Measurements from ENCODE around the gene SLC25A30.
"Not testable (repeated sequence)": the region's sequence is repeated elsewhere in the genome, so short reads cannot be mapped to it uniquely, and the experiment has no call there.

Gene SLC25A30

GRCh38 chr13:45356966-45357672 is 61.1 kb downstream of the SLC25A30 start:
- H3K4me3 ChIP-seq (ENCODE audit: low read depth, low read length): no peak overlapping the region
- in situ Hi-C loops (cut with HindIII; ENCODE audit: low sequenced_read_pairs): no loop called here
- TF ChIP-seq CTCF (IDR thresholded peaks at IDR 0.05; ENCODE audit: low read depth, low read length, missing control alignments): no peak
- DNase-seq (ENCODE audit: low read depth): no peak

DNA sequence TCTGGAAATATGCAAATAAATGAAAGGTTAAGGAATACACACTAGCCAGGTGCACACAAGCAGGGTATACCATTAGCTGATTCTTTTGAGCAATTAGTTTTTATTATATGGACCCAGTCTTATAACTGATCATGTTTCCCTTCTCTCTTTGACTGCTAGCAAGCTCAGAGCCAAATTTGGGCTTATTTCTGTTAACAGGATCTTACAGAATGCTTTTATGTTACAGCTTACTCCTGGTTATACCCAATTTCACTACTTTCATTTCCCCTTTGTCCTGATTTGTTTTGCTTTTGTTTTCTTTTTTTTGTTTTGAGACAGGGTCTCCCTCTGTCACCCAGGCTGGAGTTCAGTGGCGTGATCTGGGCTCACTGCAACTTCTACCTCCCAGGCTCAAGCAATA is 64.3 kb downstream of the SLC25A30 start:
- in situ Hi-C loops (cut with HindIII; ENCODE audit: low sequenced_read_pairs): no loop called here
- TF ChIP-seq CTCF (IDR thresholded peaks at IDR 0.05; ENCODE audit: low read depth, low read length, missing control alignments): no peak
- DNase-seq (ENCODE audit: low read depth): no peak
- no peak overlapping the region for H3K4me3 ChIP-seq (ENCODE audit: low read depth, low read length)

- in situ Hi-C loops (cut with HindIII; ENCODE audit: low sequenced_read_pairs): no loop called here
- H3K4me3 ChIP-seq (ENCODE audit: low read depth, low read length): no peak overlapping the region
- no peak for TF ChIP-seq CTCF (IDR thresholded peaks at IDR 0.05; ENCODE audit: low read depth, low read length, missing control alignments)
- DNase-seq (ENCODE audit: low read depth): no peak
These were observed 66.1 kb downstream of the SLC25A30 start for GRCh38 chr13:45352031-45352430.

GRCh38 chr13:45350152-45350551 is 68.0 kb downstream of the SLC25A30 start:
- no peak for TF ChIP-seq CTCF (IDR thresholded peaks at IDR 0.05; ENCODE audit: low read depth, low read length, missing control alignments)
- in situ Hi-C loops (cut with HindIII; ENCODE audit: low sequenced_read_pairs): no loop called here
- no peak overlapping the region for H3K4me3 ChIP-seq (ENCODE audit: low read depth, low read length)
- no peak for DNase-seq (ENCODE audit: low read depth)

DNA sequence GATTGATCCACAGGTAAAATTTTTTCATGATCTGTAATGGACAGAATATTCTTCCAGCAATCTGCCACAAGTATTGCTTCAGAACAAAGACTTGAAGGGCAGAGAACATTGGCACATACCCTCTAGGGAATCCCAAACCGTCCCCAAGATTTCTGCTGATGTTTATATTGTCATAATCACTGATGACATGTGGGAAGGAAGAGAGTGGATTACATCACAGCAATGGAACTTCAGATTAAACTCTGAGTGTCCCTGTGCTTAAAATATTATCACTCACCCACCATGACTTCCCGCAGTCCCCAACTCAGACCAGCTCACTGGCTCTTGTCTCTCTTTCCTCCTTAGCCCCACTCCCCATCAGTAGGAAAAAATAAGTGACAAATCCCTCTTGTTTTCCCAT is 68.7 kb downstream of the SLC25A30 start:
- no peak for DNase-seq (ENCODE audit: low read depth)
- H3K4me3 ChIP-seq (ENCODE audit: low read depth, low read length): no peak overlapping the region
- in situ Hi-C loops (cut with HindIII; ENCODE audit: low sequenced_read_pairs): no loop called here
- TF ChIP-seq CTCF (IDR thresholded peaks at IDR 0.05; ENCODE audit: low read depth, low read length, missing control alignments): no peak

GRCh38 chr13:45344064-45344463 is 74.1 kb downstream of the SLC25A30 start:
- in situ Hi-C loops (cut with HindIII; ENCODE audit: low sequenced_read_pairs); DNase-seq (ENCODE audit: low read depth); H3K4me3 ChIP-seq (ENCODE audit: low read depth, low read length): not testable (repeated sequence)

Measured in astrocyte of the cerebellum (primary cell).